Pons (tissue), 1 donor: Measurements from ENCODE around the gene CAB39L.
"Not testable (repeated sequence)": the region's sequence is repeated elsewhere in the genome, so short reads cannot be mapped to it uniquely, and the experiment has no call there.

Experiments
- DNase-seq: peaks from one replicate; pipeline ENCODE4 v3.0.0-alpha.2; 2016; ENCODE audit warnings: low spot score

The CAB39L gene

GRCh38 chr13:49308097-49308875 lies 135.6 kb downstream of the CAB39L start:
- peak; percentile 80 for DNase-seq

DNA sequence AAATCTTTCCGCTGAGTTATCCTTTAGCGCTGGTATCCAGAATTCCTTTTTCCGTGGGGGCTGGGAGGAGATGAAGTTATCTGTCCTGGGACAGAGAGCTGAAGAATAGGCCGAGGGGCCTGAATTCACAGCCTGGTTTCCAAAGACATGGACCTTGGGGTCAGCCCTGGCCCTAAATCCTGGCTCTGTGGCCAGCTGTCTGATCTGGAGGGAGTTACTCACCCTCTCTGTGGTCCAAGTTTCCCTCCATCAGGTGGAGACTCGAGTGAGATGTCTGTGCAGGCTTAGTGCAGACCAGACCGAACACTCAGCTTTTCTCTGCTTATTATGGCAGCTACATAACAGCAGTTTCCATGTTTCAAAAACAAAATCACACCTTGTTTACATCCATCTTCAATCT lies 136.5 kb downstream of the CAB39L start:
- DNase-seq: no peak

DNA sequence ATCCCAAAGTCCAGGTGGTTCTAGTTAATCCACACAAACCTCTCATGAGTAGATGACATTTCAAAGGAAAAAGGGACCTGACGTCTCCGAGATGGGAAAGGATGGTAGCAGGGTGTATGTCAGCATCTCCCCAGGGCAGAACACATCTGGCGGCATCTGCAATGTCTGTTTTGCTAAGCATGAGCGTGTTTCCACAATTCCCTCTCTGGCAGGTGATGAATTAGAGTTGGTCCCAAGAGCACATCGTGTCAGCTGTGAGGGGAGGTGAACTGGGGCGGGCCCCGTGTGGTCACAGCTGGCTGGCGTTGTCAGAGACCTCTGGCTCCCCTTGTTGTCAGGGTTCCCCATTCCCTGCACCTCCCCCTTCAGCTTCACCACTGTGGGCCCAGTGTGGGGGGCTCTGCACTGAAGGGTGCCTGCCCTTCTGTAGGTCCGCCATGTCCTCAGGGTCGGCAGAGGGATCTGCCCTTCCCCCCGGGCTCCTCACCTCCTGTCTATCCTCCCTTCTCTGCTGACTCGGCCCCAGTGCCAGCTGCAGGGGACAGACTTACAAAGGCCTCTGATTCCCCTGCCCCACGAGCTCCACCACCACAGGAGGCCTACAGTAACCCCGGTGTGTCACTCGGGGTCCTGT lies 138.0 kb downstream of the CAB39L start:
- no peak for DNase-seq

GRCh38 chr13:49304763-49305700 lies 138.8 kb downstream of the CAB39L start:
- no peak for DNase-seq

DNA sequence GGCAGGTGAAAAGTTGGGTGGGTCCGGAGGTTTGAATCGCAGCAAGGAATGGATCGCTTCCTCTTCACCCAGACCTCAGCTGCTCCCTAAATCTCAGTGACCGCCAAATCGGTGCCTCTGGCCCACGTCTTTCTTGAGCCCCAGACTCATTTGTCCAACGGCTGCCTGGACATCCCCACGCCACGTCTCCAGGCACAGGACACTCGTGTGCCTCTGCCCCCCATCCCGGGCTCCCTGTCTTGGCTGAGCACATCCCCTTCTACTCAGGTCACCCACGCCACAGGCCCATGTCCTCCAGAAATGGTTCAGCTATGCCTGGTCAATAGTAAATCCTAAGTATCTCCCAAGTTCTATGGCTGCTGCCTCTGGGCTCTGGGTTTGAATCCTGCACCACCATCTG lies 139.5 kb downstream of the CAB39L start:
- DNase-seq: no peak

- peak; percentile 84 for DNase-seq
Measured at GRCh38 chr13:49303533-49304252, 140.2 kb downstream of the CAB39L start.

DNA sequence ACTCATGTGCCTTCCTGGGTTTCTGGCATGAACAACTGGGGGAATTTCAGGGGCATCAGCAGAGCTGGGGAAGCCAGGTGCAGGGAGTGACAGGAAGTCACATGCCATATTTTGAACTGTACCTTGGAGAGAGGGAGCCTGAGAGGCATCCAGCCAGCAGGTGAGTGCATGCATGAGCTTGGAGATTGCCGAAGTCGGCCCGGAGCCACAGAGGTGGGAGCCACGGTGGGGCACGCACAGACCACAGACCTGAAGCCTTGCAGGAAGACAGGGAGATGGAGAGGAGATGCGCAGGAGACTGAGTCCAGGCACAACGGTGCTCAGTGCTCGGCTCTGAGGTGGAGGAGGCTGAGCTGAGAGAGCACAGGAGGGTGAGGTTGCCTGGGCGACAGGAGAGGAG lies 141.0 kb downstream of the CAB39L start:
- no peak for DNase-seq

GRCh38 chr13:49302222-49302621 lies 141.6 kb downstream of the CAB39L start:
- DNase-seq: no peak

DNA sequence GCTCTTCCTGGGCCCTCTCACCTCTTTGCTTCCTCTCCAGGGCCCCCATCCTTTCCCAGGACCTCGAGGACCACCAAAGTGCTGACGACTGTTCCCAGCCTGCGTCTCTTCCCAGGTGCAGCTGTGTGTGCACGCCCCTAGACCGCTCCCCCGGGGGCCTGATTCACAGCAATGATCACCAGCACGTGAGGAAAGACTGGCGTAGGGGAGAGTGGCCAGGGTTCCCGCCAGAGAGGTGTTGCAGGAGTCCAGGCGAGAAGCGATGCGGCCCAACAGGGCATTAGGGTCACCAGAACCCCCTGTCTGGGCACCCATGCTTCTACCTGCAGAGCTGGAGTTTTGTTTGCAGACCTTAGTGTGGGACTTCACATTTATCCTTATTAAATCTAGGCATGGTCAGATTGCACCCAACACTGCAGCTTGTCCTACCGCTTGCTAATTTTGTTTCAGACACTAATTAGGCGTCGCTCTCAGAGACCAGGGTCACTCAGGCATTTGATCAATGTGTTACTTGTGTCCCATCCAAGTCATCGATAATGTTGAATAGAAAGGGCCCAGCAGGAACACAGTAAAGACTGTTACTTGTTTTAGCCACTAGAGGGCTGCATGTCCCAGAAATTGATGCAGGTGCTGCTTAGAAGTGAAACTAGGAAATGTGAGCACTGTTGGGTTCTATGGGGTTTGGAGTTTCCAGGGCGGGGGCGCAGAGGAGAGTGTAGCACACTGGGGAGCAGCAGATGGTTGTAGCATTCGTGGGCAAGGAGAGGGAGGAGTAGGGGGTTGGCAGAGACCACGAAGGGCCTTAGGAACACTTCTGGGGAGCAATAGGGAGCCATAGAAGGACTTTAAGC lies 142.9 kb downstream of the CAB39L start:
- DNase-seq: peak; percentile 91

- DNase-seq: no peak
Measured at GRCh38 chr13:49300276-49300675, 143.6 kb downstream of the CAB39L start.

- DNase-seq: peak; percentile 80
Measured at GRCh38 chr13:49298903-49299605, 144.8 kb downstream of the CAB39L start.

- no peak for DNase-seq
Measured at GRCh38 chr13:49298416-49298815, 145.4 kb downstream of the CAB39L start.

GRCh38 chr13:49297338-49297737 lies 146.5 kb downstream of the CAB39L start:
- no peak for DNase-seq

GRCh38 chr13:49296659-49297058 lies 147.2 kb downstream of the CAB39L start:
- no peak for DNase-seq

GRCh38 chr13:49295244-49295643 lies 148.6 kb downstream of the CAB39L start:
- DNase-seq: no peak

GRCh38 chr13:49294723-49295122 lies 149.1 kb downstream of the CAB39L start:
- not testable (repeated sequence) for DNase-seq

- DNase-seq: peak; percentile 54
Measured at GRCh38 chr13:49292742-49293486, 150.9 kb downstream of the CAB39L start.

DNA sequence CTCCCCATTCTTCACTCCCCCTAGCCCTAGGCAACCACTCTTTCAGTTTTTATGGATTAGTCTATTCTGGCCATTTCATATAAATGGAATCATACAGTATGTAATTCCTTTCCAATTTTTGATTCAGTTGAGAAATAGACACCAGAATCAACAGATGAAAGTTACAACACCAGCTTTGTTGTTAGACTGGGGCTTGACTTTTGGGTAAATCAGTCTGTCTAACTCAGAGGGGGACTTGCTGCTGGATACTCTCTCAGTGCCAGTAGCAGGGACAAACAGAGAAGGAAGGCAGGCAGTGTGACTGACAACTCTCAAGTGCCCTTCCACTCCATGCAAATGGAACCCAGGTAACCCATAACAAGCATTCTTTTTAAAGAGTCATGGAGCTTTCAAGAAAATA lies 155.4 kb downstream of the CAB39L start:
- DNase-seq: no peak

GRCh38 chr13:49287995-49288394 lies 155.9 kb downstream of the CAB39L start:
- no peak for DNase-seq

DNA sequence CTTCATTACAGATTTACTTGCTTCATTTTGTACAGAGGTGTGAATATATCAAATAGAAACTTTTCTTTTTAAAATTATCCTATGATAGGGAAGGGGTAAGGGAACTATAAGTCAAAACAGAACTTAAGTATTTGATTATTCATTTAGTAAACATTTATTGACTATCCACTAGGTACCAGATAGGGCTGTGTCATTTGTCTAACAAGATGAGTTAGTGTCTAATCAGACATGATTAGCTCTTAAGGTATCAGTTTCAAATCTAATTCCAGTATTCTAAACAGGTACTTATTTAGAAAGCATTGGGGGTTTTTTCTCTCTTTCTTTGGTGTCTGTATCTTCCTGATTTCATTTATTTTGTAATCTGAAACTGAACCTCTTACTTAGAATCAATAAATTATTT lies 164.0 kb downstream of the CAB39L start:
- no peak for DNase-seq
